K562 (cell line): Measurements from ENCODE around the gene PDPK1. TPM values are rescaled to one million over a fixed set of nuclear protein-coding genes. Genes with fewer than 3 reads are reported as not detected.

ENCODE experiments used
- E2F3 ChIP-seq: fragments of 250-450 bp; sonication (Bioruptor Pico); IDR thresholded peaks from 2 replicates; pipeline ENCODE4 v1.4.0; 2020; ENCODE audit warnings: mild to moderate bottlenecking
- FOXA1 ChIP-seq: fragments of 450-650 bp; IDR thresholded peaks from 2 replicates; pipeline ENCODE4 v1.6.1; 2016; ENCODE audit warnings: mild to moderate bottlenecking, borderline replicate concordance
- HNRNPK ChIP-seq: fragments of 200-400 bp; formaldehyde crosslinking; IDR thresholded peaks from one replicate; pipeline ENCODE4 v1.6.1; 2018; ENCODE audit warnings: mild to moderate bottlenecking, low read depth, low read length; ENCODE audit not compliant: poor library complexity, severe bottlenecking
- ILK ChIP-seq: fragments of 450-650 bp; IDR thresholded peaks from 2 replicates; pipeline ENCODE4 v1.6.1; 2016; ENCODE audit warnings: missing genetic modification characterization, low read depth, mild to moderate bottlenecking, missing compliant biosample characterization, moderate library complexity, borderline replicate concordance
- MAFF ChIP-seq: IDR thresholded peaks from 2 replicates; pipeline ENCODE4 v1.6.1; 2012; ENCODE audit warnings: low read length, improper control_type of control experiment
- NR2C2 ChIP-seq, 2 experiments: fragments of 200-800 bp in 1 of 2; sonication (Bioruptor generic) in 1 of 2; sonication (generic) in 1 of 2; formaldehyde crosslinking in 1 of 2; IDR thresholded peaks; 2 replicates each; pipeline versions ENCODE4 v1.6.1 to v1.8.0; 2016 to 2022; ENCODE audit warnings: mild to moderate bottlenecking in 1 of 2, missing compliant biosample characterization in 1 of 2, missing genetic modification characterization in 1 of 2, missing genetic modification reagents in 1 of 2
- NR3C1 ChIP-seq: sonication (generic); formaldehyde crosslinking; IDR thresholded peaks from 2 replicates; pipeline ENCODE4 v1.8.1; 2022; ENCODE audit warnings: missing genetic modification reagents
- PHB ChIP-seq: fragments of 250-450 bp; sonication (Bioruptor Pico); IDR thresholded peaks from 2 replicates; pipeline ENCODE4 v1.5.0; 2021
- PHF8 ChIP-seq: fragments of 200-600 bp; sonication (generic); IDR thresholded peaks from 2 replicates; pipeline ENCODE4 v1.6.1; 2012; ENCODE audit warnings: mixed run types, mild to moderate bottlenecking, inconsistent platforms, low read length, moderate library complexity, borderline replicate concordance
- RBM14 ChIP-seq: fragments of 200-400 bp; formaldehyde crosslinking; IDR thresholded peaks from 2 replicates; pipeline ENCODE4 v1.6.1; 2018; ENCODE audit warnings: low read depth, mild to moderate bottlenecking, low read length, moderate library complexity, borderline replicate concordance; ENCODE audit not compliant: insufficient read depth
- RBM15 ChIP-seq: fragments of 200-400 bp; formaldehyde crosslinking; IDR thresholded peaks from 2 replicates; pipeline ENCODE4 v1.6.1; 2018; ENCODE audit warnings: mild to moderate bottlenecking, low read length, moderate library complexity; ENCODE audit not compliant: insufficient read depth
- RFX1 ChIP-seq: fragments of 450-650 bp; IDR thresholded peaks from 2 replicates; pipeline ENCODE4 v1.6.1; 2016; ENCODE audit warnings: mild to moderate bottlenecking, moderate library complexity
- TBP ChIP-seq: optimal IDR thresholded peaks from 2 replicates; pipeline ENCODE3; 2011; ENCODE audit warnings: low read depth, low read length, improper control_type of control experiment
- TFAP4 ChIP-seq: sonication (generic); formaldehyde crosslinking; IDR thresholded peaks from 2 replicates; pipeline ENCODE4 v1.8.0; 2022; ENCODE audit warnings: missing genetic modification reagents, mild to moderate bottlenecking, moderate library complexity, borderline replicate concordance
- ZFX ChIP-seq: sonication (generic); formaldehyde crosslinking; IDR thresholded peaks from 2 replicates; pipeline ENCODE4 v1.8.0; 2022; ENCODE audit warnings: mild to moderate bottlenecking, missing genetic modification reagents, moderate library complexity
- ZNF583 ChIP-seq: fragments of 250-450 bp; sonication (Bioruptor Pico); IDR thresholded peaks from 2 replicates; pipeline ENCODE4 v1.4.0; 2020
- ZNF707 ChIP-seq: fragments of 250-450 bp; sonication (Bioruptor Pico); conservative IDR thresholded peaks from 2 replicates; pipeline ENCODE4 v1.8.0; 2022; ENCODE audit warnings: inconsistent platforms, mild to moderate bottlenecking, moderate library complexity
- polyA plus RNA-seq, 8 experiments: library from polyadenylated mRNA; depleted of rRNA in 4 of 8; stranded (reverse) in 5 of 8; unstranded in 3 of 8; fragments of >200 nt; fragmentation: Nextera tagmentation in 2 of 8; fragmentation: Illumina TruSeq in 1 of 8; extraction: Ambion mirVana in 2 of 8; extraction: Trizol in 1 of 8; gene quantifications; 2 replicates each; pipeline versions ENCODE4 v1.2.1 to v1.2.3, GENCODE V29; 2011 to 2014; ENCODE audit warnings: inconsistent platforms in 1 of 8, missing spikeins in 1 of 8
- total RNA-seq, 7 experiments: library from RNA; depleted of rRNA in 6 of 7; stranded (reverse); fragments of >200 nt in 6 of 7; fragmentation: Illumina TruSeq in 2 of 7; extraction: Trizol in 2 of 7; gene quantifications; 2 replicates each; pipeline versions ENCODE4 v1.2.1 to v1.2.3, GENCODE V29; 2011 to 2021; ENCODE audit warnings: low replicate concordance in 1 of 7
- TF ChIP-seq, protein P1 (sequence below): IDR thresholded peaks from 2 replicates; pipeline ENCODE4 v1.6.1; 2011; ENCODE audit not compliant: insufficient read length; ENCODE audit errors: extremely low read depth
- TF ChIP-seq, protein P2 (sequence below): sonication (generic); formaldehyde crosslinking; IDR thresholded peaks from 2 replicates; pipeline ENCODE4 v1.8.0; 2022; ENCODE audit warnings: mild to moderate bottlenecking, missing genetic modification reagents, borderline replicate concordance
- TF ChIP-seq, protein P3 (sequence below): sonication (generic); formaldehyde crosslinking; IDR thresholded peaks from 2 replicates; pipeline ENCODE4 v1.8.0; 2022; ENCODE audit warnings: missing genetic modification reagents, mild to moderate bottlenecking, borderline replicate concordance

PDPK1 gene
- total and polyA plus RNA-seq, 9 of the 15 experiments (the other 6 are each of a cell fraction or from before 2014, with no cell fraction given) = 4.0 to 37.2 (median 18.7) TPM

DNA sequence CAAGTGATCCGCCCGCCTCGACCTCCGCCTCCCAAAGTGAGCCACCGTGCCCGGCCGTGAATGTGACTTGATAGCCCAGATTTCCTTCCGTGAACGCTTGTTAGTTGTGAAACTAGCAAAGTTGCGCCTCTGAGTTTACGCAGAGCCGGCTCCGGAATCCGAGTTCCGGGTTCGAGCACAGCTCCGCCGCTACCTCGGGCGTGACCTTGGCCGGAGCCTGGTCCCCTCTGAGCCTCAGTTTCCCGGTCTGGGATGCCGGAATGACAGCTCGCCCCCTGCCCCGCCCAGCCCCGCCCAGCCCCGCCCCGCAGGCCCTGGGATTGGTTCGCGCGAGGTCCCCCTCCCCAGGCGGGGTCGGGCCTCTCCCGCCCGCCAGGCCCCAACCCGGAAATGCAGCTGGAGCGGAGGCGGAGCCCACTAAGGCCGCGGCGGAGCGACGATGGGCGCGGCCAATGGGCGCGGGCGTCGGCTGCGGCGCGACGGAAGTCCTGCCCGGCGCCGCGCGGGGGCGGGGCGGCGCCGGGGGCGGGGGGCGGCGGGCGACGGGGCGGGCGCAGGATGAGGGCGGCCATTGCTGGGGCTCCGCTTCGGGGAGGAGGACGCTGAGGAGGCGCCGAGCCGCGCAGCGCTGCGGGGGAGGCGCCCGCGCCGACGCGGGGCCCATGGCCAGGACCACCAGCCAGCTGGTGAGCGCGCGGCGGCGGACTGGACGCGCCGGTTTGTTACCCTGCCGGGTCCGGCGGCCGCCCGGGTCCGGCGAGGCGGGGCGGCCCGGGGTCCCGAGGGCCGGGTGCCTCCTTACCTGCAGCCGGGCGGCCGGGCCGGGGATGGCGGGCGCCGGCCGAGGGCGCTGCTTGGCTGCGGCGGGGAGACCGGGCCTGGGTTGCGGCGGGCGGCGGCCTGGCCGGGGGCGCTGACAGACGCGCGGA lies at the start of gene PDPK1 (continued):
- TF ChIP-seq TFAP4 (CRISPR knock-in tag) (peak; percentile 44; the same call in 1 of the 2 replicates), RBM15 (no peak), RFX1 (no peak), ILK (tag) (no peak), PHB (CRISPR knock-in tag) (no peak), FOXA1 (no peak), NR3C1 (CRISPR knock-in tag) (no peak), RBM14 (no peak), ZNF583 (CRISPR knock-in tag) (no peak), NR2C2 (CRISPR knock-in tag; IDR thresholded peaks at IDR 0.05) (0 out of 2 replicates have a peak, but pooled peaks have one; percentile 23), NR2C2 (tag; IDR thresholded peaks at IDR 0.05) (peak; percentile 96), ZNF707 (CRISPR knock-in tag) (no peak), MAFF (no peak), TBP (peak; percentile 62), E2F3 (CRISPR knock-in tag) (no peak), ZFX (CRISPR knock-in tag) (no peak; the same call in 1 of the 2 replicates), HNRNPK (no peak), PHF8 (peak; percentile 81; the same call in 1 of the 2 replicates)
- TF ChIP-seq, protein P1, sequence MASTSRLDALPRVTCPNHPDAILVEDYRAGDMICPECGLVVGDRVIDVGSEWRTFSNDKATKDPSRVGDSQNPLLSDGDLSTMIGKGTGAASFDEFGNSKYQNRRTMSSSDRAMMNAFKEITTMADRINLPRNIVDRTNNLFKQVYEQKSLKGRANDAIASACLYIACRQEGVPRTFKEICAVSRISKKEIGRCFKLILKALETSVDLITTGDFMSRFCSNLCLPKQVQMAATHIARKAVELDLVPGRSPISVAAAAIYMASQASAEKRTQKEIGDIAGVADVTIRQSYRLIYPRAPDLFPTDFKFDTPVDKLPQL = no peak
- TF ChIP-seq, protein P2, sequence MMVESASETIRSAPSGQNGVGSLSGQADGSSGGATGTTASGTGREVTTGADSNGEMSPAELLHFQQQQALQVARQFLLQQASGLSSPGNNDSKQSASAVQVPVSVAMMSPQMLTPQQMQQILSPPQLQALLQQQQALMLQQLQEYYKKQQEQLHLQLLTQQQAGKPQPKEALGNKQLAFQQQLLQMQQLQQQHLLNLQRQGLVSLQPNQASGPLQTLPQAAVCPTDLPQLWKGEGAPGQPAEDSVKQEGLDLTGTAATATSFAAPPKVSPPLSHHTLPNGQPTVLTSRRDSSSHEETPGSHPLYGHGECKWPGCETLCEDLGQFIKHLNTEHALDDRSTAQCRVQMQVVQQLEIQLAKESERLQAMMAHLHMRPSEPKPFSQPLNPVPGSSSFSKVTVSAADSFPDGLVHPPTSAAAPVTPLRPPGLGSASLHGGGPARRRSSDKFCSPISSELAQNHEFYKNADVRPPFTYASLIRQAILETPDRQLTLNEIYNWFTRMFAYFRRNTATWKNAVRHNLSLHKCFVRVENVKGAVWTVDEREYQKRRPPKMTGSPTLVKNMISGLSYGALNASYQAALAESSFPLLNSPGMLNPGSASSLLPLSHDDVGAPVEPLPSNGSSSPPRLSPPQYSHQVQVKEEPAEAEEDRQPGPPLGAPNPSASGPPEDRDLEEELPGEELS (CRISPR knock-in tag) = 0 out of 2 replicates have a peak, but pooled peaks have one; percentile 58
- TF ChIP-seq, protein P3, sequence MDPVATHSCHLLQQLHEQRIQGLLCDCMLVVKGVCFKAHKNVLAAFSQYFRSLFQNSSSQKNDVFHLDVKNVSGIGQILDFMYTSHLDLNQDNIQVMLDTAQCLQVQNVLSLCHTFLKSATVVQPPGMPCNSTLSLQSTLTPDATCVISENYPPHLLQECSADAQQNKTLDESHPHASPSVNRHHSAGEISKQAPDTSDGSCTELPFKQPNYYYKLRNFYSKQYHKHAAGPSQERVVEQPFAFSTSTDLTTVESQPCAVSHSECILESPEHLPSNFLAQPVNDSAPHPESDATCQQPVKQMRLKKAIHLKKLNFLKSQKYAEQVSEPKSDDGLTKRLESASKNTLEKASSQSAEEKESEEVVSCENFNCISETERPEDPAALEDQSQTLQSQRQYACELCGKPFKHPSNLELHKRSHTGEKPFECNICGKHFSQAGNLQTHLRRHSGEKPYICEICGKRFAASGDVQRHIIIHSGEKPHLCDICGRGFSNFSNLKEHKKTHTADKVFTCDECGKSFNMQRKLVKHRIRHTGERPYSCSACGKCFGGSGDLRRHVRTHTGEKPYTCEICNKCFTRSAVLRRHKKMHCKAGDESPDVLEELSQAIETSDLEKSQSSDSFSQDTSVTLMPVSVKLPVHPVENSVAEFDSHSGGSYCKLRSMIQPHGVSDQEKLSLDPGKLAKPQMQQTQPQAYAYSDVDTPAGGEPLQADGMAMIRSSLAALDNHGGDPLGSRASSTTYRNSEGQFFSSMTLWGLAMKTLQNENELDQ (CRISPR knock-in tag) = 0 out of 2 replicates have a peak, but pooled peaks have one; percentile 81
